ENCODE results near the gene FAM229B. TPM values are rescaled to one million over a fixed set of nuclear protein-coding genes. Genes with fewer than 3 reads are reported as not detected.

The FAM229B gene
- total and polyA plus RNA-seq, 2 donors from 2014 or later = 27.2 to 77.1 TPM

DNA sequence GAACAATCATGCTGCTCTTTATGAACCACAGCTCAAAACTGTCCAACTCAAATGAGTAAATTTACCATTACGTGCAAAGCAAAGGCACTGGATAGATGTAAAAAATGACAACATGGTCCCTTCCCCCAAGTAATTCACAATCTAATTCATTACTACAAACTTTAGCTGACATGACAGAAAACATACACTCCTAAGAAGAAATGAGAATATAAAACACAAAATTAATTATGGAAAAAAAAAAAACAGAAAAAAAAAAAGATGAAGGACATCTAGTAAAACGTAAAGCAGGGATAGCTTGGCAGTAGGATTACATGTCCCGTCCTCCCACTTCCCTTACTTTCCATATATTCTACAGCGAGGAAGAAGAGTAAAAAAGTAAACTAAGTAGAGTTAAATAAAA is 5.8 kb upstream of the FAM229B start:
- peaks cover 0 to 5% (median 0%) of the 10 kb centered on the region in 3 donors for H3K4me1 ChIP-seq (ENCODE audit: control insufficient read depth in 2 of 3, insufficient read depth in 2 of 3, low read depth in 1 of 3, low read length in 3 of 3)
- FAIRE-seq (no peak), DNase-seq (no peak)
- H3K27me3 ChIP-seq (ENCODE audit: control insufficient read depth, insufficient read depth, low read length) = no peaks in the 10 kb centered on the region
- no peak overlapping the region for H3K27ac ChIP-seq (ENCODE audit: low read depth in 2 of 2, low read length in 2 of 2)
- H3K4me3 ChIP-seq (ENCODE audit: low read length in 3 of 3) = no peak overlapping the region
- no peak overlapping the region for H3K9ac ChIP-seq (ENCODE audit: low read length in 3 of 3)
- H3K9me3 ChIP-seq (ENCODE audit: control insufficient read depth in 2 of 3, insufficient read depth in 1 of 3, low read length in 3 of 3) = no peaks in the 10 kb centered on the region
- TF ChIP-seq, protein P1, sequence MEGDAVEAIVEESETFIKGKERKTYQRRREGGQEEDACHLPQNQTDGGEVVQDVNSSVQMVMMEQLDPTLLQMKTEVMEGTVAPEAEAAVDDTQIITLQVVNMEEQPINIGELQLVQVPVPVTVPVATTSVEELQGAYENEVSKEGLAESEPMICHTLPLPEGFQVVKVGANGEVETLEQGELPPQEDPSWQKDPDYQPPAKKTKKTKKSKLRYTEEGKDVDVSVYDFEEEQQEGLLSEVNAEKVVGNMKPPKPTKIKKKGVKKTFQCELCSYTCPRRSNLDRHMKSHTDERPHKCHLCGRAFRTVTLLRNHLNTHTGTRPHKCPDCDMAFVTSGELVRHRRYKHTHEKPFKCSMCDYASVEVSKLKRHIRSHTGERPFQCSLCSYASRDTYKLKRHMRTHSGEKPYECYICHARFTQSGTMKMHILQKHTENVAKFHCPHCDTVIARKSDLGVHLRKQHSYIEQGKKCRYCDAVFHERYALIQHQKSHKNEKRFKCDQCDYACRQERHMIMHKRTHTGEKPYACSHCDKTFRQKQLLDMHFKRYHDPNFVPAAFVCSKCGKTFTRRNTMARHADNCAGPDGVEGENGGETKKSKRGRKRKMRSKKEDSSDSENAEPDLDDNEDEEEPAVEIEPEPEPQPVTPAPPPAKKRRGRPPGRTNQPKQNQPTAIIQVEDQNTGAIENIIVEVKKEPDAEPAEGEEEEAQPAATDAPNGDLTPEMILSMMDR (IDR thresholded peaks at IDR 0.05; ENCODE audit: borderline replicate concordance, extremely low read depth, insufficient read depth) = no peak
- intact Hi-C loops (cut with DNase I) = no loop called here
- peaks cover 0 to 28% (median 3%) of the 10 kb centered on the region in 3 donors for H3K36me3 ChIP-seq (ENCODE audit: control insufficient read depth in 2 of 3, insufficient read depth in 3 of 3, low read length in 3 of 3)

DNA sequence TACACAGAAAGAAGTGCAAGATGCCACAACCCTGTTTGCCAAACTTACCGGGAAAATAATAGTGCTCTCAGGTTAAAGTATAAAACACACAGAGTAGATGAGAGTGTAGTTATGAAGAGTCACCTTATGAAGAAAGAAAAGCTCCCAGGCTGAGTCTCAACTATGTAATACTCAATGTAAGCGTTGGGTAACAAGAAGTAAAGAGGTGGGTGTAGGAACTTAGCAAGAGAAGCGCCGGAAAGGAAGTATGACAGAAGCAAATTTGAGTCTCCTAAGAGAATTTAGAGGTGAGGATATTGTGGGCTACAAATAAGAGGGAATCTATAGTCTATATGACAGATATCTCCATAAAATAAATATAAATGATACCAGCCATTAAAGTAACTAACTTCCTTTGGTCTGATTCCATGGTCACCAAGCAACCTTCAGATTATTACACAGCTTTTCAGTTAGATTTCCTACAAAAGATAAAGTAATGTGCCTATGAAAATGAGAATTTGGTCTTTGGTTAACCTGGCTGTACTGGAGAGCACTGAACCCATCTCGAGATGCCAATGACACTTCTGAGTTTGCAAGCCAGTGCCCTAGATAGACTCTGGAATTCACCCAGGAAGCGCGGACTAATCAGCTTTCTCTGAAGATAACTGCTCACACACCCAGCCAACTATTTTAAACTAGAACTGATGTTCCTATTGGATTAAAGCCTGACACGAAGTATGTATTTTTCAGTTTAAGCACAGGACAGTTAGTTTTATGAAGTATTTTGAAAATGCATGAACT is 1.9 kb upstream of the FAM229B start:
- Histone ChIP-seq H3K27ac (ENCODE audit: low read depth in 2 of 2, low read length in 2 of 2) (no peak overlapping the region), H3K9me3 (ENCODE audit: control insufficient read depth in 2 of 3, insufficient read depth in 1 of 3, low read length in 3 of 3) (no peaks in the 10 kb centered on the region), H3K27me3 (ENCODE audit: control insufficient read depth, insufficient read depth, low read length) (no peaks in the 10 kb centered on the region), H3K4me3 (ENCODE audit: low read length in 3 of 3) (no peak overlapping the region), H3K4me1 (ENCODE audit: control insufficient read depth in 2 of 3, insufficient read depth in 2 of 3, low read depth in 1 of 3, low read length in 3 of 3) (peaks cover 0 to 5% (median 3%) of the 10 kb centered on the region in 3 donors), H3K36me3 (ENCODE audit: control insufficient read depth in 2 of 3, insufficient read depth in 3 of 3, low read length in 3 of 3) (peaks cover 0 to 15% (median 0%) of the 10 kb centered on the region in 3 donors), H3K9ac (ENCODE audit: low read length in 3 of 3) (no peak overlapping the region)
- TF ChIP-seq, protein P1 (IDR thresholded peaks at IDR 0.05; ENCODE audit: borderline replicate concordance, extremely low read depth, insufficient read depth) = no peak
- intact Hi-C loops (cut with DNase I) = no loop called here
- DNase-seq (no peak), FAIRE-seq (no peak)

DNA sequence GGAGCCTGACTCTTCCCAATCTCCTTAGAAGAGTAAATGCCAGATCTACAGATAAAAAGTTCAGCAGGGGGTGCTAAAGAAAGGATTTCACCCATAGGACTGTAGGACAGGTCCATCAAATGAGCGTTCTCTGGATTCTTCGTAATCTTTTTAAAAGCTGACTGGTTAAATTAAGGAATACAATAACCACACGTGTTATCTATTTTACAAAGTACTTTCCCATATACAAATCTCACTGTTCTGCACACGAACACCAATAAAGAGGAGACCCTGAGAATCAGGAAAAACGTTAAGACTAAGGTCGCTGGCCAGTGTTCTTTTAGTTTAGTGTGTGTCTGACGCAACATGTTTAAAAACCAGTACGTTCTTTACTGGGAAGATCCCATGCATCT is 651 bp upstream of the FAM229B start:
- Histone ChIP-seq H3K4me3 (ENCODE audit: low read length in 3 of 3) (peak overlapping the region; percentile 86 to 92 (median 89)), H3K27ac (ENCODE audit: low read depth in 2 of 2, low read length in 2 of 2) (peak overlapping the region; percentile 61 to 87), H3K9ac (ENCODE audit: low read length in 3 of 3) (peak overlapping the region; percentile 78 to 85 (median 78)), H3K9me3 (ENCODE audit: control insufficient read depth in 2 of 3, insufficient read depth in 1 of 3, low read length in 3 of 3) (no peaks in the 10 kb centered on the region), H3K27me3 (ENCODE audit: control insufficient read depth, insufficient read depth, low read length) (no peaks in the 10 kb centered on the region), H3K36me3 (ENCODE audit: control insufficient read depth in 2 of 3, insufficient read depth in 3 of 3, low read length in 3 of 3) (peaks cover 0 to 11% (median 0%) of the 10 kb centered on the region in 3 donors), H3K4me1 (ENCODE audit: control insufficient read depth in 2 of 3, insufficient read depth in 2 of 3, low read depth in 1 of 3, low read length in 3 of 3) (peaks cover 0 to 5% (median 3%) of the 10 kb centered on the region in 3 donors)
- DNase-seq (peak in 2 of 5 donors; percentile 72 to 78), FAIRE-seq (no peak)
- TF ChIP-seq, protein P1 (IDR thresholded peaks at IDR 0.05; ENCODE audit: borderline replicate concordance, extremely low read depth, insufficient read depth) = peak; percentile 15
- intact Hi-C loops (cut with DNase I) = no loop called here

Measured in kidney (tissue), 14 donors.